GM23338 (cell line): ENCODE data around the gene MAG. TPM values are rescaled to one million over a fixed set of nuclear protein-coding genes. Genes with fewer than 3 reads are reported as not detected.

ENCODE experiments used
- ATAC-seq: fragments of 200-7000 bp; cut with Tn5 transposase; 3 replicates; pipeline ENCODE4 v1.9.1; 2020
- DNase-seq: peaks from one replicate; pipeline ENCODE4 v3.0.0-alpha.2; 2015; ENCODE audit warnings: low spot score
- H2AFZ ChIP-seq: fragments of 200-600 bp; sonication (generic); 2 replicates; pipeline ENCODE4 v1.8.0; 2016; ENCODE audit warnings: antibody characterized with exemption, mild to moderate bottlenecking, moderate library complexity
- H3F3A ChIP-seq: fragments of 200-600 bp; sonication (generic); replicated peaks from 2 replicates; pipeline ENCODE4 v1.8.0; 2017; ENCODE audit warnings: antibody characterized with exemption, mixed run types, low read depth
- H3K27ac ChIP-seq: fragments of 200-600 bp; sonication (generic); 2 replicates; pipeline ENCODE4 v1.6.1; 2016; ENCODE audit warnings: low read depth
- H3K27me3 ChIP-seq: fragments of 200-600 bp; sonication (generic); 2 replicates; pipeline ENCODE4 v1.8.0; 2016; ENCODE audit warnings: mild to moderate bottlenecking, mixed run types, moderate library complexity; ENCODE audit not compliant: insufficient read depth
- H3K36me3 ChIP-seq: fragments of 200-600 bp; sonication (generic); 2 replicates; pipeline ENCODE4 v1.8.0; 2016; ENCODE audit warnings: mild to moderate bottlenecking; ENCODE audit not compliant: insufficient read depth
- H3K4me1 ChIP-seq: fragments of 200-600 bp; sonication (generic); 2 replicates; pipeline ENCODE4 v1.8.0; 2016; ENCODE audit warnings: mild to moderate bottlenecking, moderate library complexity; ENCODE audit not compliant: insufficient read depth
- H3K4me2 ChIP-seq: fragments of 200-600 bp; sonication (generic); 2 replicates; pipeline ENCODE4 v1.7.1; 2017; ENCODE audit warnings: mixed run types
- H3K4me3 ChIP-seq: fragments of 200-600 bp; sonication (generic); 2 replicates; pipeline ENCODE4 v1.6.1; 2016; ENCODE audit warnings: mixed run types
- H3K79me2 ChIP-seq: fragments of 200-600 bp; sonication (generic); replicated peaks from 2 replicates; pipeline ENCODE4 v1.8.0; 2017; ENCODE audit warnings: mild to moderate bottlenecking; ENCODE audit not compliant: insufficient read depth
- H3K9me2 ChIP-seq: fragments of 200-600 bp; sonication (generic); 2 replicates; pipeline ENCODE4 v1.8.0; 2017; ENCODE audit not compliant: insufficient read depth
- H4K20me1 ChIP-seq: fragments of 200-600 bp; sonication (generic); replicated peaks from 2 replicates; pipeline ENCODE4 v1.8.0; 2017; ENCODE audit warnings: mild to moderate bottlenecking; ENCODE audit not compliant: insufficient read depth
- H3K27ac Mint-ChIP-seq: 2 replicates; pipeline ENCODE4 v1.8.0; 2020; ENCODE audit warnings: inconsistent platforms, mild to moderate bottlenecking, moderate library complexity, mixed read lengths
- H3K27me3 Mint-ChIP-seq: 3 replicates; pipeline ENCODE4 v1.8.0; 2022; ENCODE audit warnings: low read depth, mild to moderate bottlenecking, moderate library complexity, mixed read lengths, inconsistent platforms; ENCODE audit not compliant: insufficient read depth, poor library complexity
- H3K36me3 Mint-ChIP-seq: 3 replicates; pipeline ENCODE4 v1.8.0; 2021; ENCODE audit warnings: low read depth, mild to moderate bottlenecking, inconsistent platforms, moderate library complexity, mixed read lengths
- H3K4me1 Mint-ChIP-seq: 3 replicates; pipeline ENCODE4 v1.8.0; 2020; ENCODE audit warnings: mild to moderate bottlenecking, inconsistent platforms, mixed read lengths
- H3K4me3 Mint-ChIP-seq: 3 replicates; pipeline ENCODE4 v1.8.0; 2021; ENCODE audit warnings: moderate library complexity, mild to moderate bottlenecking, inconsistent platforms, mixed read lengths
- H3K9me3 Mint-ChIP-seq: 3 replicates; pipeline ENCODE4 v1.8.0; 2020; ENCODE audit warnings: moderate library complexity, mild to moderate bottlenecking, inconsistent platforms, mixed read lengths
- EZH2 ChIP-seq: fragments of 200-600 bp; sonication (generic); IDR thresholded peaks from one replicate; pipeline ENCODE4 v1.8.0; 2017; ENCODE audit warnings: antibody characterized with exemption, mild to moderate bottlenecking, low read depth; ENCODE audit not compliant: unreplicated experiment
- EZH2phosphoT487 ChIP-seq: fragments of 200-600 bp; sonication (generic); IDR thresholded peaks from one replicate; pipeline ENCODE4 v1.8.1; 2018; ENCODE audit warnings: antibody characterized with exemption; ENCODE audit not compliant: unreplicated experiment
- JUNB ChIP-seq: IDR thresholded peaks from one replicate; pipeline ENCODE4 v1.6.1; 2016; ENCODE audit warnings: antibody characterized with exemption; ENCODE audit not compliant: unreplicated experiment
- NANOG ChIP-seq: IDR thresholded peaks from 2 replicates; pipeline ENCODE4 v1.6.1; 2016; ENCODE audit warnings: antibody characterized with exemption, borderline replicate concordance
- POLR2AphosphoS5 ChIP-seq: IDR thresholded peaks from 2 replicates; pipeline ENCODE4 v1.6.1; 2016; ENCODE audit warnings: antibody characterized with exemption, low read depth
- ZNF114 ChIP-seq: fragments of 250-450 bp; sonication (Bioruptor Pico); IDR thresholded peaks from 2 replicates; pipeline ENCODE4 v1.5.0; 2020; ENCODE audit warnings: mild to moderate bottlenecking, moderate library complexity
- ZNF331 ChIP-seq: fragments of 250-450 bp; sonication (Bioruptor Pico); IDR thresholded peaks from 2 replicates; pipeline ENCODE4 v1.5.0; 2020; ENCODE audit warnings: low read depth, mild to moderate bottlenecking, moderate library complexity
- polyA plus RNA-seq: library from polyadenylated mRNA; unstranded; fragments of >200 nt; fragmentation: Nextera tagmentation; extraction: Ambion mirVana; gene quantifications from 2 replicates; pipeline ENCODE4 v1.2.1, GENCODE V29; 2016
- total RNA-seq: library from RNA; depleted of rRNA; stranded (reverse); fragments of >200 nt; shearing (Covaris generic); gene quantifications from 2 replicates; pipeline ENCODE4 v1.2.3, GENCODE V29; 2014
- TF ChIP-seq, protein P1 (sequence below): IDR thresholded peaks from 2 replicates; pipeline ENCODE4 v1.6.1; 2016; ENCODE audit warnings: antibody characterized with exemption
- TF ChIP-seq, protein P2 (sequence below): IDR thresholded peaks from one replicate; pipeline ENCODE4 v1.6.1; 2018; ENCODE audit warnings: antibody characterized with exemption; ENCODE audit not compliant: unreplicated experiment
- TF ChIP-seq, protein P3 (sequence below): fragments of 250-450 bp; sonication (Bioruptor Pico); IDR thresholded peaks from 2 replicates; pipeline ENCODE4 v1.5.0; 2020; ENCODE audit warnings: mild to moderate bottlenecking, moderate library complexity

The MAG gene
- total and polyA plus RNA-seq, 2 experiments from 2014 or later, result 0.61 to 1.3 TPM

DNA sequence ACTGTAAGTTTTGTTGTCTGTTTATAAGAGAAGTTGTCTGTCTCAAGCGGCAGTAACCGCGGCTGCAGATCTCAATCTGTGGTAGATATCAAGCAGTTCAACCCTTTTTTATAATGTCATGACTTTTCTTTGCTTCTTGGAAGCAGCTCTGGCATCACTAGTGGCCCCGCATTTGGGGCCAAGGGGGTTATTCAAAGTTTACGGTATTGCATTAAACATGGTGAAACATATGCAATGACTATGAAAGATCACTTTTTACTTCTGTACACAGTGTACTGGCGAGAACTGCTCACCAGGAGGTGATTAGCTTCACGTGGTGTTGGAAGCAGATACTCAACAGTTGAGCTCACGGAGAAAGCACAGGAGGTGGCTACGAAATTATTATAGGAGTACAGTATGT lies 61.7 kb downstream of the MAG start (continued):
- TF ChIP-seq, protein P1, sequence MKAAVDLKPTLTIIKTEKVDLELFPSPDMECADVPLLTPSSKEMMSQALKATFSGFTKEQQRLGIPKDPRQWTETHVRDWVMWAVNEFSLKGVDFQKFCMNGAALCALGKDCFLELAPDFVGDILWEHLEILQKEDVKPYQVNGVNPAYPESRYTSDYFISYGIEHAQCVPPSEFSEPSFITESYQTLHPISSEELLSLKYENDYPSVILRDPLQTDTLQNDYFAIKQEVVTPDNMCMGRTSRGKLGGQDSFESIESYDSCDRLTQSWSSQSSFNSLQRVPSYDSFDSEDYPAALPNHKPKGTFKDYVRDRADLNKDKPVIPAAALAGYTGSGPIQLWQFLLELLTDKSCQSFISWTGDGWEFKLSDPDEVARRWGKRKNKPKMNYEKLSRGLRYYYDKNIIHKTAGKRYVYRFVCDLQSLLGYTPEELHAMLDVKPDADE, result no peak
- TF ChIP-seq JUNB (no peak), NANOG (no peak), EZH2phosphoT487 (no peak), EZH2 (no peak), POLR2AphosphoS5 (no peak), ZNF114 (CRISPR knock-in tag) (no peak)
- TF ChIP-seq, protein P2, sequence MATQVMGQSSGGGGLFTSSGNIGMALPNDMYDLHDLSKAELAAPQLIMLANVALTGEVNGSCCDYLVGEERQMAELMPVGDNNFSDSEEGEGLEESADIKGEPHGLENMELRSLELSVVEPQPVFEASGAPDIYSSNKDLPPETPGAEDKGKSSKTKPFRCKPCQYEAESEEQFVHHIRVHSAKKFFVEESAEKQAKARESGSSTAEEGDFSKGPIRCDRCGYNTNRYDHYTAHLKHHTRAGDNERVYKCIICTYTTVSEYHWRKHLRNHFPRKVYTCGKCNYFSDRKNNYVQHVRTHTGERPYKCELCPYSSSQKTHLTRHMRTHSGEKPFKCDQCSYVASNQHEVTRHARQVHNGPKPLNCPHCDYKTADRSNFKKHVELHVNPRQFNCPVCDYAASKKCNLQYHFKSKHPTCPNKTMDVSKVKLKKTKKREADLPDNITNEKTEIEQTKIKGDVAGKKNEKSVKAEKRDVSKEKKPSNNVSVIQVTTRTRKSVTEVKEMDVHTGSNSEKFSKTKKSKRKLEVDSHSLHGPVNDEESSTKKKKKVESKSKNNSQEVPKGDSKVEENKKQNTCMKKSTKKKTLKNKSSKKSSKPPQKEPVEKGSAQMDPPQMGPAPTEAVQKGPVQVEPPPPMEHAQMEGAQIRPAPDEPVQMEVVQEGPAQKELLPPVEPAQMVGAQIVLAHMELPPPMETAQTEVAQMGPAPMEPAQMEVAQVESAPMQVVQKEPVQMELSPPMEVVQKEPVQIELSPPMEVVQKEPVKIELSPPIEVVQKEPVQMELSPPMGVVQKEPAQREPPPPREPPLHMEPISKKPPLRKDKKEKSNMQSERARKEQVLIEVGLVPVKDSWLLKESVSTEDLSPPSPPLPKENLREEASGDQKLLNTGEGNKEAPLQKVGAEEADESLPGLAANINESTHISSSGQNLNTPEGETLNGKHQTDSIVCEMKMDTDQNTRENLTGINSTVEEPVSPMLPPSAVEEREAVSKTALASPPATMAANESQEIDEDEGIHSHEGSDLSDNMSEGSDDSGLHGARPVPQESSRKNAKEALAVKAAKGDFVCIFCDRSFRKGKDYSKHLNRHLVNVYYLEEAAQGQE, result no peak

DNA sequence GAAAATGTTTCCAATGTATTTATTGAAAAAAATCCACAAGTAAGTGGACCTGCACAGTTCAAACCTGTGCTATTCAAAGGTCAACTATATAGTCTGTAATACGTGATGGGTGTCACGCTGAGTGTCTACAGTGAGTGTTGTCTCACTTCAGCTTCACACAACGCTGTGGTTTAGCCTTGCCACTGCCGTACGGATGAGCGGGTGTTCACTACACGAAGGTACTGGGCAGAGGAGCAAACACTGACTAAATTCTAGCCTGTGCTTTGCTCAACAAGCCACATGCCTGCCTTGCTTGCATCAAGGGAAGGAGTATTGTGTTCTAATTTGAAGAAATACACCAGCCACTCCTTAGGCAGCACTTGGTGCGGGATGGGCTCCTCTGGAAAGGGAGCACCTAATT lies 62.9 kb downstream of the MAG start:
- H4K20me1 ChIP-seq, result no peaks in the 10 kb centered on the region
- H3K27me3 Mint-ChIP-seq, result peaks cover 9% of the 10 kb centered on the region
- no peaks in the 10 kb centered on the region for H3K9me3 Mint-ChIP-seq
- no peak overlapping the region for H3K4me3 Mint-ChIP-seq
- ATAC-seq (no peak), DNase-seq (no peak)
- no peak overlapping the region for H3K27ac Mint-ChIP-seq
- no peak overlapping the region for H3K27ac ChIP-seq
- peaks cover 7% of the 10 kb centered on the region for H3K4me1 Mint-ChIP-seq
- no peaks in the 10 kb centered on the region for H3K9me2 ChIP-seq
- no peak overlapping the region for H3K4me3 ChIP-seq
- no peaks in the 10 kb centered on the region for H3F3A ChIP-seq
- H3K36me3 Mint-ChIP-seq, result no peaks in the 10 kb centered on the region
- H3K4me2 ChIP-seq, result no peak overlapping the region
- no peak overlapping the region for H2AFZ ChIP-seq
- no peaks in the 10 kb centered on the region for H3K79me2 ChIP-seq
- H3K27me3 ChIP-seq, result no peaks in the 10 kb centered on the region
- no peaks in the 10 kb centered on the region for H3K36me3 ChIP-seq
- H3K4me1 ChIP-seq, result no peaks in the 10 kb centered on the region
- TF ChIP-seq, protein P3, sequence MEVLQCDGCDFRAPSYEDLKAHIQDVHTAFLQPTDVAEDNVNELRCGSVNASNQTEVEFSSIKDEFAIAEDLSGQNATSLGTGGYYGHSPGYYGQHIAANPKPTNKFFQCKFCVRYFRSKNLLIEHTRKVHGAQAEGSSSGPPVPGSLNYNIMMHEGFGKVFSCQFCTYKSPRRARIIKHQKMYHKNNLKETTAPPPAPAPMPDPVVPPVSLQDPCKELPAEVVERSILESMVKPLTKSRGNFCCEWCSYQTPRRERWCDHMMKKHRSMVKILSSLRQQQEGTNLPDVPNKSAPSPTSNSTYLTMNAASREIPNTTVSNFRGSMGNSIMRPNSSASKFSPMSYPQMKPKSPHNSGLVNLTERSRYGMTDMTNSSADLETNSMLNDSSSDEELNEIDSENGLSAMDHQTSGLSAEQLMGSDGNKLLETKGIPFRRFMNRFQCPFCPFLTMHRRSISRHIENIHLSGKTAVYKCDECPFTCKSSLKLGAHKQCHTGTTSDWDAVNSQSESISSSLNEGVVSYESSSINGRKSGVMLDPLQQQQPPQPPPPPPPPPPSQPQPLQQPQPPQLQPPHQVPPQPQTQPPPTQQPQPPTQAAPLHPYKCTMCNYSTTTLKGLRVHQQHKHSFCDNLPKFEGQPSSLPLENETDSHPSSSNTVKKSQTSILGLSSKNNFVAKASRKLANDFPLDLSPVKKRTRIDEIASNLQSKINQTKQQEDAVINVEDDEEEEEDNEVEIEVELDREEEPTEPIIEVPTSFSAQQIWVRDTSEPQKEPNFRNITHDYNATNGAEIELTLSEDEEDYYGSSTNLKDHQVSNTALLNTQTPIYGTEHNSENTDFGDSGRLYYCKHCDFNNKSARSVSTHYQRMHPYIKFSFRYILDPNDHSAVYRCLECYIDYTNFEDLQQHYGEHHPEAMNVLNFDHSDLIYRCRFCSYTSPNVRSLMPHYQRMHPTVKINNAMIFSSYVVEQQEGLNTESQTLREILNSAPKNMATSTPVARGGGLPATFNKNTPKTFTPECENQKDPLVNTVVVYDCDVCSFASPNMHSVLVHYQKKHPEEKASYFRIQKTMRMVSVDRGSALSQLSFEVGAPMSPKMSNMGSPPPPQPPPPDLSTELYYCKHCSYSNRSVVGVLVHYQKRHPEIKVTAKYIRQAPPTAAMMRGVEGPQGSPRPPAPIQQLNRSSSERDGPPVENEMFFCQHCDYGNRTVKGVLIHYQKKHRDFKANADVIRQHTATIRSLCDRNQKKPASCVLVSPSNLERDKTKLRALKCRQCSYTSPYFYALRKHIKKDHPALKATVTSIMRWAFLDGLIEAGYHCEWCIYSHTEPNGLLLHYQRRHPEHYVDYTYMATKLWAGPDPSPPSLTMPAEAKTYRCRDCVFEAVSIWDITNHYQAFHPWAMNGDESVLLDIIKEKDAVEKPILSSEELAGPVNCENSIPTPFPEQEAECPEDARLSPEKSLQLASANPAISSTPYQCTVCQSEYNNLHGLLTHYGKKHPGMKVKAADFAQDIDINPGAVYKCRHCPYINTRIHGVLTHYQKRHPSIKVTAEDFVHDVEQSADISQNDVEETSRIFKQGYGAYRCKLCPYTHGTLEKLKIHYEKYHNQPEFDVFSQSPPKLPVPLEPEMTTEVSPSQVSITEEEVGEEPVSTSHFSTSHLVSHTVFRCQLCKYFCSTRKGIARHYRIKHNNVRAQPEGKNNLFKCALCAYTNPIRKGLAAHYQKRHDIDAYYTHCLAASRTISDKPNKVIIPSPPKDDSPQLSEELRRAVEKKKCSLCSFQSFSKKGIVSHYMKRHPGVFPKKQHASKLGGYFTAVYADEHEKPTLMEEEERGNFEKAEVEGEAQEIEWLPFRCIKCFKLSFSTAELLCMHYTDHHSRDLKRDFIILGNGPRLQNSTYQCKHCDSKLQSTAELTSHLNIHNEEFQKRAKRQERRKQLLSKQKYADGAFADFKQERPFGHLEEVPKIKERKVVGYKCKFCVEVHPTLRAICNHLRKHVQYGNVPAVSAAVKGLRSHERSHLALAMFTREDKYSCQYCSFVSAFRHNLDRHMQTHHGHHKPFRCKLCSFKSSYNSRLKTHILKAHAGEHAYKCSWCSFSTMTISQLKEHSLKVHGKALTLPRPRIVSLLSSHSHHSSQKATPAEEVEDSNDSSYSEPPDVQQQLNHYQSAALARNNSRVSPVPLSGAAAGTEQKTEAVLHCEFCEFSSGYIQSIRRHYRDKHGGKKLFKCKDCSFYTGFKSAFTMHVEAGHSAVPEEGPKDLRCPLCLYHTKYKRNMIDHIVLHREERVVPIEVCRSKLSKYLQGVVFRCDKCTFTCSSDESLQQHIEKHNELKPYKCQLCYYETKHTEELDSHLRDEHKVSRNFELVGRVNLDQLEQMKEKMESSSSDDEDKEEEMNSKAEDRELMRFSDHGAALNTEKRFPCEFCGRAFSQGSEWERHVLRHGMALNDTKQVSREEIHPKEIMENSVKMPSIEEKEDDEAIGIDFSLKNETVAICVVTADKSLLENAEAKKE, result no peak
- TF ChIP-seq EZH2phosphoT487 (no peak), ZNF331 (CRISPR knock-in tag) (no peak), EZH2 (no peak)
- TF ChIP-seq, protein P2, result no peak
